ENCODE data around the gene TAF1C.

DNA sequence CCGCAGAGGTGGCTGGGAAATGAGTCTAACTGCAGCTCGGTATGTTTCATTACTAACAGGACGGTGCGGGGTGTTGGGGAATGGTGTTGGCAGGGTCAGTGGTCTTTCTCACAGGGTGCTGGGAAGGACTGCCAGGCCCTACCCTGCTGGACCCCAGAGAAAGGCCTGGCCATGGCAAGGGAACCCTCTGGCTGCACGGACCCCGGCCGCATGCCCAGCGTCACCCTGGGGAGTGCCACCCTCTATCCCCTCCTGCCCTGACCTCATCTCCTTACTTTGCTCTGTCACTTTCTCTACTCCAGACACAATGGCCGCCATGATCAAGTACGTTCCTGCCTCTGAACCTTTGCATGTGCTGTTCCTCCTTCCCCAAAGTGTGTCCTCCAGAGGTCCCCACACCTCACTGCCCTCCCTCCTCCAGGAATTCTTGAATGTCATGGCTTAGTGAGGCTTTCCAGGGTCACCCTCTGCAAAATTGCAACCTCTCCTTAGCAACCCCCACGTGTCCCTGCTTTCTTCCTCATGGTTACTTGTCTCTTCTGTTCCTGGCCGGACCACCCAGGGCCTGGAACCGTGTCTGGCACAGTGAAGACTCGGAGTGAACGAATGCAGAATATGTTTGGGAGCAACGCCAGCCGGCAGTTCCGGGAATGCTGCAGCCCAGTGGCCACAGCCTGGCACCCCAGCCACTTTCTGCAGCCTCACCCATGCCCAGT, 19.3 kb upstream of the TAF1C start:
- TF ChIP-seq POLR2A (IDR thresholded peaks at IDR 0.05), result no peak
- TF ChIP-seq, protein P1, sequence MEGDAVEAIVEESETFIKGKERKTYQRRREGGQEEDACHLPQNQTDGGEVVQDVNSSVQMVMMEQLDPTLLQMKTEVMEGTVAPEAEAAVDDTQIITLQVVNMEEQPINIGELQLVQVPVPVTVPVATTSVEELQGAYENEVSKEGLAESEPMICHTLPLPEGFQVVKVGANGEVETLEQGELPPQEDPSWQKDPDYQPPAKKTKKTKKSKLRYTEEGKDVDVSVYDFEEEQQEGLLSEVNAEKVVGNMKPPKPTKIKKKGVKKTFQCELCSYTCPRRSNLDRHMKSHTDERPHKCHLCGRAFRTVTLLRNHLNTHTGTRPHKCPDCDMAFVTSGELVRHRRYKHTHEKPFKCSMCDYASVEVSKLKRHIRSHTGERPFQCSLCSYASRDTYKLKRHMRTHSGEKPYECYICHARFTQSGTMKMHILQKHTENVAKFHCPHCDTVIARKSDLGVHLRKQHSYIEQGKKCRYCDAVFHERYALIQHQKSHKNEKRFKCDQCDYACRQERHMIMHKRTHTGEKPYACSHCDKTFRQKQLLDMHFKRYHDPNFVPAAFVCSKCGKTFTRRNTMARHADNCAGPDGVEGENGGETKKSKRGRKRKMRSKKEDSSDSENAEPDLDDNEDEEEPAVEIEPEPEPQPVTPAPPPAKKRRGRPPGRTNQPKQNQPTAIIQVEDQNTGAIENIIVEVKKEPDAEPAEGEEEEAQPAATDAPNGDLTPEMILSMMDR (IDR thresholded peaks at IDR 0.05), result no peak

Measured in thyroid gland (tissue), 4 donors.